GM10847 (cell line): Measurements from ENCODE around the gene DENND2C.

ENCODE experiments used
- POLR2A ChIP-seq: IDR thresholded peaks from 2 replicates; pipeline ENCODE4 v1.6.1; 2011; ENCODE audit not compliant: insufficient read length; ENCODE audit errors: extremely low read depth

Gene DENND2C

GRCh38 chr1:114695430-114696058, 25.7 kb upstream of the DENND2C start, which contains the start of gene AMPD1:
AMPD1 (minus strand) TSS chr1:114695546; CDS start chr1:114695471, 75 bp downstream.
- TF ChIP-seq POLR2A, result no peak

- no peak for TF ChIP-seq POLR2A
Measured at GRCh38 chr1:114694540-114695310, 24.9 kb upstream of the DENND2C start.

GRCh38 chr1:114692947-114693346, 23.1 kb upstream of the DENND2C start:
- no peak for TF ChIP-seq POLR2A

- TF ChIP-seq POLR2A, result no peak
Measured at GRCh38 chr1:114691061-114691460, 21.2 kb upstream of the DENND2C start.

GRCh38 chr1:114690148-114690547, 20.3 kb upstream of the DENND2C start:
- TF ChIP-seq POLR2A, result no peak

DNA sequence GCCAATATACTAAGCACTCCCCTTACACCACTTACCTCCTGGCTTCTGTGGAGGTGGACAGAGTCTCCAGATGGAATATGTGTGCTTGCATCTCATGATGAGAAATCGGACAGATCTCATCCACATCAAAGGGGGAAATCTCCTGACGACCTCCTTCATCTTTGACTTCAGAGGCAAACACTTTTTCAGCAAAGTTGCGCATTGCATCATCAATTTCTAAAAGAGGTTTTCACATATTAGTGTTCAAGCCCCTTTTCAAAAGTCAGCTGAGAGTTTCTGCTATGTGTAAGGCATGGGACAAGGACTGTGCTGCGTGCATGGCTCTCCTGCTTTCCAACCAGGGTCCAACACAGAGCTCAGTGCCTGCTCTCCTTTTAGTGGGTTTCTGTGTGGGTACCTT, 18.7 kb upstream of the DENND2C start:
- no peak for TF ChIP-seq POLR2A

DNA sequence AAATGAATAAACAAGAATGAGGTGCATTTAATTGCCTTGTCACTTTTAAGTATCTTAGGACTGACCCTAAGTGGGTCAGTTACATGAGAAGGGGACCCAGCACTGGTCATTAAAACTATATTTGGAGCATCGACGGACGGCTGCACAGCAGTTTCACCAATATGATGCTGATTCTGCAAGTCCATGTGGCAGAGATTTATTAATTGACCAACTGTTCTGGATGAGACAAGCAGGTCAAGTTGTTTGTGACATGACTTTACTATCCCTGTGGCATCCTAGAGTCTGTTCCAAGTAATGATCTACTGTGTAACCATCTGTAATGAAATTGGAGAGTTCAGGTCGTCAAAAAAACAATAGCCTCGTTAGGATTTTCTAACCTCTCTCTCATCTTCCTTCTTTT, 16.0 kb upstream of the DENND2C start:
- no peak for TF ChIP-seq POLR2A

- TF ChIP-seq POLR2A, result no peak
Measured at GRCh38 chr1:114677691-114678090, 7.8 kb upstream of the DENND2C start.

DNA sequence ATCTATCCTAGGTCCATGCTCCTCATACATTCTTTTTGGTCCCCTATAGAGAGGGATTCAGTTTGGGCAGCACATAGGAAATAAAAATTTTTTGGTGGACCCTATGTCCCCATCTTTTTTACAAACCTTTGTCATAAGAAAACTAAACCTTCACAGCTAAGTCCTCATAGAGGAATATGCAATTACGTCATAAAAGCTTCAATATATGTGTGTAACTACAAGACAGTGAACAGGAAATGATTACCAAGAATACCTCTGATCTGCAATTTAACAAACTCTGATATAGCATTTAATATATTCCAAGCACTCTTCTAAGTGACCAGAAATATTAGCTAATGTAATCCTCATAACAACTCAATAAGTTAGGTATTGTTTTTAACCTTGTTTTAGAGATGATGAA, 6.3 kb upstream of the DENND2C start:
- TF ChIP-seq POLR2A, result no peak

- TF ChIP-seq POLR2A, result no peak
Measured at GRCh38 chr1:114671939-114672275, 2.1 kb upstream of the DENND2C start.

GRCh38 chr1:114671011-114671938, 1.4 kb upstream of the DENND2C start:
- no peak for TF ChIP-seq POLR2A

- no peak for TF ChIP-seq POLR2A
Measured at GRCh38 chr1:114670083-114671010, 498 bp upstream of the DENND2C start.

- TF ChIP-seq POLR2A, result no peak
Measured at GRCh38 chr1:114668784-114669561, 876 bp downstream of the DENND2C start.

GRCh38 chr1:114668373-114668772, 1.5 kb downstream of the DENND2C start:
- TF ChIP-seq POLR2A, result no peak
